Measurements from ENCODE around the gene SNX25. TPM values are rescaled to one million over a fixed set of nuclear protein-coding genes. Genes with fewer than 3 reads are reported as not detected.
"Not testable (repeated sequence)": the region's sequence is repeated elsewhere in the genome, so short reads cannot be mapped to it uniquely, and the experiment has no call there.

Gene SNX25
- polyA plus RNA-seq, 3 donors: 20.9 to 23.6 (median 22.8) TPM

DNA sequence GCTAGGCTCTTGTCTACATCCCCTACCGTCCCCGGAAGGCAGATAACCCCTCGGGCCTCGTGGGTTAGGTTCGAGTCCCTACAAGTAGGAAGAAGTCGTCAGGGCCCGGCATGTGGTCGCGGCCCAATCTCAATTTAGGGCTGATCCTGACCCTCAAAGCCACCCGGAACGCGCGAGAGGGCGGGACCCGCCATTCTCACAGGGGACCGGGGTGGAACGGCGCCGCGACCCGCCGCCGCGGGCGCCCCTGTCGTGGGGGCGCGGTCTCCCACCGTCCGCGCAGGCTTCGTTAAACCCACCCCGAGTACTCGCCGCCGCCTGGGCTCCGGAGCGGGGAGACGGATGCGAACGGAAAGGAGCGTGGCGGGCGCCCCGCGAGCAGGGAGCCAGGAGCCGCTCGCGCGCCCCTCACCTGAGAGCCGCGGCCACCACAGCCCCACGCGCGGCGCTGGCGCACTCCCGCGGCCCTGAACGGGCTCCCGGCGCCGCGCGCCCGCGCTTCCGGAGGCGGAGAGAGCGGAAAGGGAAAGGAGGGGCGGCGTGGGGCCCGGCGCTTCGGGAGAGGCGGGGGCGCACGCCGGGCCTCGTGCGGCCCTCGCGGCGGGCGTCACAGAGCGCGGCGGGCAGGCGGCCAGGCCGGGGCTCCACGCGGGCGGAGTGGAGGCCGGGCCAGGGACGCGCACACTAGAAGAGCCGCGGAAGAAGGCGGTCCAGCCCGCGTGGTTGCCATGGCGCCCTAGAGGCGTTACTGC lies 5.7 kb upstream of the SNX25 start, which contains the start of gene CFAP97:
Gene CFAP97 (minus strand): TSS at position 515 of the 752 bp plus-strand sequence. CDS start 12,804 bp downstream, outside the sequence.
- DNase-seq: peak; percentile 86

DNA sequence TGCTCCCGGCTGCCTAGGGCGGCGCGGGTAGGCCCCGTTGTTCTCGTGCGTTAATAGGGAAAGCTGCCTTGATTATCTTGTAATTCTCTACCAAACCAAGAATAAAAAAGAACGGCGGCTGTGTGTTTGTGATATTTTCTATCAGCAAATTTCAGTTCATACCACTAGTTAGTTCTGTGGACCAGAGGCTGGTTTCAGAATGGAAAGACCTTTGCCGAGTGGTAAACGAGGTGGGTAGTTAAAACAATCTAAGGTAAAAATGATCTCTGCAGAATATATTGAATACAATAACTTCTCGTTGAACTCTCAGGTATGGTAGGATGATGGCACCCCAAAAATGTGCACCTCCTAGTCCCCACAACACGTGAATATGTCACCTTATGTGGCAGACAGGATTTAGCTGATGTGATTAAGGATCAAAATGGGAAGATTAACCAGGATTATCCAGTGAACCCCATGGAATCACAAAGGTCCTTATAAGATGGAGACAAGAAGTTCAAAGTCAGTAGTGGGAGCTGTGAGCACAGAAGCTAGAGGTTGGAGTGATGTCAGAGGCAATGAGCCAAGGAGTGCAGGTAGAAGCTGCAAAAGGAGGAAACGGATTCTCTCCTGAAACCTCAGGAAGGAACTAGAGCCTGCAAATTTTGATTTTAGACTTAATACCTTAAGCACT lies 5.0 kb upstream of the SNX25 start:
- DNase-seq: no peak

DNA sequence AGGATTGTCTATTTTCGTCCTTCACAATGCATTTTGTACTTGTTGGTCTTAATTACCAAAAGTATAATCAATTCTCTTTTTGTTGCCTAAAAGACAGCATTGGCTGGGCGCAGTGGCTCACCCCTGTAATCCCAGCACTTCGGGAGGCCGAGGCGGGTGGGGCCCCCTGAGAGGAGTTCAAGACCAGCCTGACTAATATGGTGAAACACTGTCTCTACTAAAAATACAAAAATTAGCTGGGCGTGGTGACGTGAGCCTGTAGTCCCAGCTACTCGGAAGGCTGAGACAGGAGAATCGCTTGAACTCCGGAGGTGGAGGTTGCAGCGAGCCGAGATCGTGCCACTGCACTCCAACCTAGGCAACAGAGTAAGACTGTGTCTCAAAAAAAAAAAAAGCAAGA lies 4.3 kb upstream of the SNX25 start:
- not testable (repeated sequence) for DNase-seq

DNA sequence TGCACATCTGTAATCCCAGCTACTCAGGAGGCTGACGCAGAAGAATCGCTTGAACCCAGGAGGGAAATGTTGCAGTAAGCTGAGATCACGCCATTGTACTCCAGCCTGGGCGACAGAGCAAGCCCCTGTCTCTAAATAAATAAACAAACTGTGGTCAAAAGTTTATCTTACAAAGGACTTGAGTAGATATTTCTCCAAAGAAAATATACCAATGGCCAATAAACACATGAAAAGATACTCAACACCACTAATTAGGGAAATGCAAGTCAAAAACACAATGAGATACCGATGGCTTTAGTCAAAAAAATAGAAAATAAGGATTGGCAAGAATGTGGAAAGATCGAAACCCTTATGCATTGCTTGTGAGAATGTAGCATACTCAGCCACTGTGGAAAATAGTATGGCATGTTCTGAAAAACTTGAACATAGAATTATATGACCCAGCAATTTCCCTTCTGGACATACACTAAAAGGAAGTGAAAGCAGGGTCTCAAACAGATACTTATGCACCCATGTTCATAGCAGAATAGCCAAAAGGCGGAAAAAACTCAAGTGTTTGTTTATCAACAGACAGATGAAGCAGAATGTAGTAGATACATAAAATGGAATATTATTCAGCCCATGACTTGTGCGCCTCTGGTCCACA lies 3.6 kb upstream of the SNX25 start:
- no peak for DNase-seq

DNA sequence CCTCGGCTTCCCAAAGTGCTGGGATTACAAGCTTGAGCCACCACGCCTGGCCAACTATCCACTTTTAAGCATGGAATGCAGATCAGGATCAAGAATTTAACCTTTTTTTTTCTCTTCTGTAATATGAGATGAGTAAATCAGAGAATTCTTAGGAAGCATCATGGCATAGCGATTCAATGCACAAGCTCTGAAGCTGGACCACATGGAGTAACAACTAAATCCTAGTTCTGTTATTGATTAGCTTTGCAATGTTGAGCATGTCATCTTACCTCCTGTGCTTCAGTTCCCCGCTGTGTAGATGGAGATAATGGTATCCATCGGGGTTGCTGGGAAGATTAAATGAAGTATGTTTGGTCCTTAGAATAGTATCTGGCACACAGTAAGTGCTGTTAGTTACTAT lies 1.9 kb upstream of the SNX25 start:
- no peak for DNase-seq

DNA sequence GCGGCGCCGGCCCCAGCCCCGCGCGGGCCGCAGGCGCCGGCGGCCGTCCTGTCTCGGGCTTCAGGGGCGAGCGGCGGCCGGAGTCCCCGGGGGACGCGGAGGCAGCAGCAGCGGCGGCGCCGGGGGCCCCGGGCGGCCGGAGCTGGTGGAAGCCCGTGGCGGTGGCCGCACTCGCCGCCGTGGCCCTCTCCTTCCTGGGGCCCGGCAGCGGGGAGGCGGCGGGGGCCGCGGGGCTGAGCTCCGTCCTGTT lies 379 bp downstream of the SNX25 start:
- not testable (repeated sequence) for DNase-seq

DNA sequence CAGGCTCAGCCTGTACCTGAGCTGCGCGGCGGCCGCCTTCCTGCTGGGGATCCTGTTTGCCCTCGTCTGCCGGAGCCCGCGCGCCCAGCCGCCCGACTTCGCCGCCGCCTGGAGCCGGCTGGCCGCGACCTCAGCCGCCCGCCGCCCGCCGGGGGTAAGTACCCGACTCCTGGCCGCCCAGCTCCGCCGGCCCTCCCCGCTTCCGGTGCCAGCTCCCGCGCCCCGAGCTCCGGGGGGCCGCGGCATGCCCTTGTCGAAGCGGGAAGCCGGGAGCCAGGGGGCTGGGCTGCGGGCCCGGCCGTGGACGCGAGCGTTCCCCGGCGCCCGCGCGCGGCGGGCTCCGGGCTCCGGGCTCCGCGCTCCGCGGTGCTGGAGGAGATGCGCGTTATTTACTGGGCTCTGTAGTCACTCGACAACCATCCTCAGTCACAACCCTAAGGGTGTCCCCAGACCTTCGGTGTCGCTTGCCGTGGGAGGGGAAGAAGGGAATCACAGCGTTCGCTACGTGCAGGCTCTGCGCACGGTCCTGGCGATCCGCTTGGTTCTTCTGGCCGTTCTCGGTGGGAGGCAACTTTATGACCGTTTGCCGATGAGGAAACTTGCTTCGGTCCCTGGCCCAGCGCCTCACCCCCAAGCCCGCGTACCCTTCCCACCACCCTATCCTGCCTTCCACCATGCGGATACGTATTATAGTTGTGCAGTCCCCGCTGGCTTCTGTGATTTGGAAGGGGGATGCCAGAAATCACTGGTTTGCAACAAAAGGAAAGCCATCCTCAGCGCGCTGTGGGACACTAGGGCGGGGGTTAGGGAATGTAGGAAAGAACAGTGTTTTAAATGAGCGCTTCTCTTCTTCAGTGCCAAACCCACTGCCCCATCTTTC lies 944 bp downstream of the SNX25 start:
- DNase-seq: no peak

DNA sequence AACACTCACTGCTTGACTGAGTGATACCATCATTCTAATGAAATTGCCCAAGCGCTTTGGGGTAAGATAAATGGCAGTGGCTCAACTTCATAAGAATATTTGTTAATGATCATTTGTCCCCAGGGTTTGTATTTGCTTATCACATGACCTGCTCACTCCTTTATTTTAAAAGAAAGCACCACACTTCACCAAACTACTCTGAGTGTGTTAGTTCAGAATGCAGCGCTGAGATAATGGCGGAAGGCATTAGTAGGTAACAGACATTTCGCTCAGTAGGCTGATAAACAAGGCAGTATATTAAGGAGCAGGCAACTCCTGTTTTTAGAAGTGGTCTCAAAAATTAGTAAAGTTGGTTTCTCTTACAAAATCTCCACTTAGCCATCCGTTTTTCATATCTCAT lies 1.6 kb downstream of the SNX25 start:
- no peak for DNase-seq

DNA sequence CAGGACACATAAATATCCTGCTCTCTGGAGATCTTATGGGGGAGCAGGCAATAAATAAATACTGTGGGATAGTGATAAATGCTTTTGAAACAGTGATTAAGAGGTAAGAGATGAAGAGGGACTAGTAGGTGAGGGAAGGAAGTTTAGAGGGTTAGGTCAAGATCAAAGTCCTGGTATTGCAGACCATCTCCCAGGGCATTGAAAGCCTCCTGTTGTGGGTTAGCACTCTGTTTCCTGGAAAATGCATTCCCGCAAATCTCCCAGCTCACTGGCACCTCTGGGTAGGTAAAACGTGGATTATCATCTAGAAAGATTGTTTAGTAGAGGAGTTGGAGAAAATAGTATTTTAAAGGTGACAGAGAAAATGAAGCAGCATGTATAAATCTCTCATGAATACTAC lies 2.2 kb downstream of the SNX25 start:
- DNase-seq: no peak

DNA sequence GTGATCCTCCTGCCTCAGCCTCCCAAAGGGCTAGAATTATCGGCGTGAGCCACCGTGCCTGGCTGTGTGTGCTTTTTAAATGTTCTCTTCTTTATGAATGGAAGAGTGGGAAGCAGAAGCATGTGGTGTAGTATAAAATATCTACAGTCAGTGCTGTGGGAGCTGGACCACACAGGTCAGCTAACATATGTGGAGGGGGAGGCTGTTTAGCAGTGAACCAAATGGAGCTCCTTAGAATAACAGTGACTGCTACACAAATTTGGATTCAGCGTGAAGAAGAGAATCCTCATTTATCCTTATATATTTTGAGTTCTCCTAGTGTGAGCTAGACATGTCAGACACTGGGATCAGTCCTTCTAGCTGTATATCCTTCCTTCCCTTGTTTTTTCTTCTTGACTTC lies 3.2 kb downstream of the SNX25 start:
- DNase-seq: no peak

DNA sequence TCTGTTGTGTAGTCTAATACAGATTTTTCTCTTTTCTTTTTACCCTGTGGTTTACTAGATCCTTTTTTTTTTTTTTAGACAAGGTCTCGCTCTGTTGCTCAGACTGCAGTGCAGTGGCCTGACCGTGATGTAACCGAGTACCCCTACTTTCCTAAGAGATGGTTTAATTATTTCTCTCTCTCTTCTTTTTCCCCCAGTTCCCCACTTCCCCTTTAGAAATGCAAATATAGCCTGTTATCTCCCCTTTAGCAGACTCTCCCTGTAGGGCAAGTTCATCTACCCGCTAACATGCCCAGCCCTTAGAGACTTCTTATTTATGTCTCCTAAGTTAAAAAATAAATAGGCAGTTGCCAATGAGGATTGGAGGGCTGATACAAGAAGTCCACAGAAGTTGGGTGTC lies 4.5 kb downstream of the SNX25 start:
- DNase-seq: no peak

DNA sequence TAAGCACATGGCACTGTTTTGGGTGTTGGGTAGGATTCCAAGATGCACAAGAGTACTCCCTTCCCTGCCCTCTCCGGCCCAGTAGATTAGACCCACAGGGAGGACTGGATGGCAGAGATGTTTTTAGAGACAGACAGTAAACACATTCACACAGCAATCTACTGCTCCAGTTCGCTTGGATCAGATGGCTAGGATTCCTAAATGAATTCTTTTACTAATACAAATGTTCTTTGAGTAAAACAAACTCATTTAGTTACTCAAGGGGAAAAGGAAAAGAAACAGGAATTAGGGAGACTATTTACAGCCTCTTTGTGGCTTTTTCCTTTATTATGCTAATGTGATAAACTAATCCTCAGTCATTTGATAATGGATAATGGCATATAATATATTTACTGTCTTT lies 5.9 kb downstream of the SNX25 start:
- DNase-seq: no peak

DNA sequence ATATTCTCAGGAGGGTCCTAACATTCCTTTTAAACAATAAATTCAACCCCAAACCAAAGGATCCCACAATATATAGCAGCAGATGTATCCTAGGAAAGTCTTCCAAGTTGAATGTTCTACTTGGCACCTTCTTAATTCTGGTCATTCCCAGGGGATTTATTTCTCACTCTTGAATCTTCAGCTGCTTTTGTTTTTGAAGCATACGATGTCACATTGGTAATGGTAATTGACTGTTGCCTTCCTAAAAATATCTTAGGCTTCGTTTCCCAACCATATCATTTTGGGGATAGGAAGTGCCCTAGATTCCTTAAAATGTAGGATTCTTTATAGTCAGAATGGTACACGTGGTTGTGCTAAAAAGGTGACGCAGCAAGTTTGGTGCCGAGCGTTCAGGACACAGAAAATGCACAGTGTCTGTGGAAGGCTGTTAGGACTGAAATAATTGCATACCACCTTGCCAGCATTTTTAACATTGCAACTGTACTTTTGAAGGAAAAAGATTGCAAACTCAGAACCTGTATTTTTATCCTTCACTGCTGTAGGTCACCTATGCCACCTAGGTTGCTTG lies 8.1 kb downstream of the SNX25 start:
- DNase-seq: no peak

DNA sequence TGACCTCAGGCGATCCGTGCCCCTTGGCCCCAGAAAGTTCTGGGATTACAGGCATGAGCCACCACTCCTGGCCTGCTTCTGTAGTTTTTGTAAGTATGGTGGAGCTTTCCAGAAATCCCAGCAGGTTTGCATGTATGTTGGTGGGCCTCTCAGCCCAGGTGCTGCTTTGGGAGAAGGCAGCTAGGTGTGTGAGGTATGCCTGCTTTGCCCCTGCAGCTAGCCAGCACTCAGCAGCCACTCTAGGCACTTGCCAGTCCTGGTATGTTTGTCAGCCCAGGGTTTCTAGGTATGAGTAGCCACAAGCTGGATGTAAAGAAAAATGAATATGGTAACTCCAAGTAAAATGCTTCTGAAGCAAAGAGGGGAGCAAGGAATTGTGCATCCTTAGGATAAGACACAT lies 8.9 kb downstream of the SNX25 start:
- no peak for DNase-seq

DNA sequence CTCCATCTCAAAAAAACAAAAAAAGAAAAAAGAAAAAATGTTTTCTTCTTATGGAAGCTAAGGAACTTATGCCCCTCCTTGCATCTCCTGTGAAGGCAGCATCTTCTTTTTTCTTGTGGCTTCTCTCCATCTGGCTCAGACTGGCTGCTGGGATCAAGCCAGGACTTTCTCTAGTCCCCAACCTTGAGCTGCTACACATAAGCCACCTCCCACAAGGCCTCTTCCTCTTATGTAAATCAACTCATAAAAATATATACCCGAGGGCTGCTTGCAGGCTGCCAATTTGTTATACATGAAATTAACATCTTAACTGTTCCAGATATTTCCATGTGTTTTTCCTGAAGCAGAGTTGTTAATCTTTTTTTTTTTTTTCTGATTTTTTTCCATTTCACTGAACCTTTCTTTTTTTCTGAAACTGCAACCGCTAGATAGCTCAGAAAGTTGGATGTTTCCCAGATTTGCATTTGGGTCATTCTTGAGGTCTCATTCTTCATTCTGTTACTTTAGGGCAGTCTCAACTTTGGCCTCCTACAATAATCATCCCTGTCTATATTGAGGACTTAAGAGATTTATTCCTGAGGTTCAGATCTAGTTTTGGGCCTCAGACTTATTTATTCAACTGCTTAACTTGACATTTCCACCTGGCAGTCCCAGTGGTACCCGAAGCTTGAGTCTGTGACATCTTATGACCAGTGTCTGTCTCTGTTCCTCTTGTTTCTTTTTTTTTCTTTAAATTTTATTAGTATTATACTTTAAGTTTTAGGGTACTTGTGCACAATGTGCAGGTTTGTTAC lies 10.3 kb downstream of the SNX25 start:
- DNase-seq: no peak

DNA sequence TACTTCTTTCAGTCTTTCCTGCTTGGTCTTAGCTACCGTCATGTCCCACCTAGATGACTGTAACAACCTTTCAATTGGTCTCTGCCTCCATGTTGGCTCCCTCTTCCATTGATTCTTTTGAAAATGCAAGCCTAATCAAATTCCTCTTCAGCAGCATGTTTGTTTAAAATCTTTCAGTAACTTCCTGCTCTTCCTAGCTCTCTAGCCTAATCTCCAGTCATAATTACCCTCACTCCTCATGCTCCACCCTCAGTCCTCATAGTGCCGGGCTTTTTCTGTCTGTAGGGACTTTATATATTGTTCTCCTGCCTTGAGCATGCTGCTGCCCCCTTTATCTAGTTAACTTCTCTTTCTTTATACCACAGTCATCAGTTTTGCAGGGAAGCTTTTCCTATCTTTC lies 12.1 kb downstream of the SNX25 start:
- no peak for DNase-seq

DNA sequence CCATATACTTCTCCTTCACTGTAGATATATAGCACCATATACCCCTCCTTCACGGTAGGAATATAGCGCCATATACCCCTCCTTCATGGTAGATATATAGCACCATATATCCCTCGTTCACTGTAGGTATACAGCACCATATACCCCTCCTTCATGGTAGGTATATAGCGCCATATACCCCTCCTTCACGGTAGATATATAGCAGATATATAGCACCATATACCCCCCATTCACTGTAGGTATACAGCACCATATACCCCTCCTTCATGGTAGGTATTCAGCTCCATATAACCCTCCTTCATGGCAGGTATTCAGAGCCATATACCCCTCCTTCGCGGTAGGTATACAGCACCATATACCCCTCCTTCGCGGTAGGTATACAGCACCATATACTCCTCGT lies 12.5 kb downstream of the SNX25 start:
- DNase-seq: no peak

DNA sequence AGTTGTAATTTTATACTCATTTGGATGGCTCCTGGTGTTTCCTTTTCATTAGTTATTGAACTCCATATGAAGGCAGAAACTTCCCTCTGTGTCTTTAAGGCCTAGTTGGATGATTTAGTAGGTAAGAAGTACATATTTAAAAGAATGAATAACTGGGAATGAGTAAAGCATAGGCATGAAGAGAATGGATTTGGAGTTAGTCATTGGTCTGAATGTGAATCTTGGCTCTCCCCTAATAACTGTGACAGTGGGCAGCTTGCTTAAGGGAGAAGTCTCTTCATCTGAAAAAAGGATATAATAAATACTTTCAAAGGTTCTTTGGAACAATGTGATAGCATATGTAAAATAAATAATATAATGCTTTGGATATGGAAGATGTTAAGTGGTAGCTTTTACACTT lies 13.2 kb downstream of the SNX25 start:
- no peak for DNase-seq

DNA sequence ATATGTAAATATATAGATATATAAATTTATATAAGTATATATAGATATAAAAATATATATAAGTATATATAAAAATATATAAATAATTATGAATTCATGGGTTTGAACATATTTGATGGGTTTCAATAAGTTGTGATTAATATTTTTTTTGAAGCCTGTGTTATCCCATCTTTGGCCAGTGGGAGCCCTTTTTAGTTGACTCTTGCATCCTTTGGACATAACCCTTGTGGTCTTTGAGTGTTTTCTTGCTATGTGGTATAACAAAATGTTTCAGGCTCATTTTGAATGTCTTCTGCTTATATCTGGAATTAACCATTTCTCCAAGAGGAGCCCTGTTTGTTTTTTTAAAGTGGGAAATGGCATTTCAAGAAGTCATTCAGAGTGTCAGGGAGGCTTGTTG lies 15.2 kb downstream of the SNX25 start:
- no peak for DNase-seq

DNA sequence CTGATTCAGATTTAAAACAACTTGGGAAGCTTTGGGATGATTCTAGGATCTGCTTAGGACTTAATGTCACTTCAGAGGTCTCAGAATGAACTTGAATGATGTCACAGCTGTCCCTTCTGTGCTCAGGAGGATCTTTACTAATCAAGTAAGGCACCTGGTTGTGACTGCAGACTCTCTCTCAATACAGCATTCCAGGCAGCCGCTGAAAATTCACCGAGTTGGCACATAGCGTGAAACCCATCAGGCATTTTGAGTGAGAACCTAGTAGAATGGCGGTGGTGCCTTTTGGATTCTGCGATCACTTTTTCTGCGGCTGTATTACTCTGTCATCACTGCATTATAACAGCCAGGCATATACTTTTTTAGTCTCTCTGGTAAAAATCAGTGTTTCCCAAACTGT lies 16.5 kb downstream of the SNX25 start:
- DNase-seq: no peak

DNA sequence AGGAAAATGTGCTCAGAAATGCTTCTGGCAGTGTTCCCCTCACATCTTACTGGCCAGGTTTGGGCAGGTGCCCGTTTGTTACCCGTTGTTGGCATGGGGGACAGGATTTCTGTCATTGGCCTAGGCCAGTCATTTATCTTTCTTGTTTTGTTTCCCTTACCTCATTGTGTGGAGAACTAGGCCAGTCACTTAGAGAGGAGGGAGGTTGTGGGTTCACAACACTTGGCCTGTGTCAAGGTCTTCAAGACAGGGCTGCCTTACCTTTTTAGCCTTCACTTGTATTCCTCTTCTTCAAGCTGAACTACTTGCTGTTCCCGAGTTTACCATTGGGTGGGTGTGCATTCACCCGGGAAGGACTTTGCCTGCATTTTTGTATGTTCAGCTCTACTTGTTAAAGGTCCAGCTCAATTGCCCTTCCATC lies 17.7 kb downstream of the SNX25 start:
- DNase-seq: no peak
